DND-41 (cell line): Measurements from ENCODE around the gene RAPGEF2.
"Not testable (repeated sequence)": the region's sequence is repeated elsewhere in the genome, so short reads cannot be mapped to it uniquely, and the experiment has no call there.

Experiments
- ATAC-seq: fragments of 200-7000 bp; cut with Tn5 transposase; 3 replicates; pipeline ENCODE4 v1.9.1; 2021; ENCODE audit warnings: low read depth; ENCODE audit not compliant: insufficient read depth
- DNase-seq: peaks from one replicate; pipeline ENCODE4 v3.0.0-alpha.2; 2020
- H2AFZ ChIP-seq: 2 replicates; pipeline ENCODE4 v1.6.0; 2012; ENCODE audit warnings: low read depth, low read length
- H3K27ac ChIP-seq: 2 replicates; pipeline ENCODE4 v1.5.1; 2012; ENCODE audit warnings: low read length, inconsistent platforms
- H3K27me3 ChIP-seq: fragments of 200-600 bp; sonication (generic); 2 replicates; pipeline ENCODE4 v1.6.0; 2012; ENCODE audit warnings: low read length, mild to moderate bottlenecking, inconsistent platforms; ENCODE audit not compliant: insufficient read depth, poor library complexity
- H3K36me3 ChIP-seq: 2 replicates; pipeline ENCODE4 v1.5.1; 2012; ENCODE audit warnings: low read length, inconsistent platforms; ENCODE audit not compliant: insufficient read depth
- H3K4me1 ChIP-seq: 2 replicates; pipeline ENCODE4 v1.5.1; 2012; ENCODE audit warnings: mild to moderate bottlenecking, low read length; ENCODE audit not compliant: insufficient read depth
- H3K4me2 ChIP-seq: 2 replicates; pipeline ENCODE4 v1.6.0; 2012; ENCODE audit warnings: mild to moderate bottlenecking, moderate library complexity, low read length, inconsistent platforms; ENCODE audit not compliant: insufficient read depth
- H3K4me3 ChIP-seq, 2 experiments: fragments of 200-600 bp in 1 of 2; shearing (Covaris generic) in 1 of 2; 2 replicates each; pipeline ENCODE4 v1.5.1; 2012 to 2016; ENCODE audit warnings: inconsistent platforms in 2 of 2, low read length in 2 of 2, mild to moderate bottlenecking in 2 of 2, low read depth in 1 of 2, moderate library complexity in 1 of 2
- H3K79me2 ChIP-seq: 2 replicates; pipeline ENCODE4 v1.6.0; 2012; ENCODE audit warnings: low read length, inconsistent platforms; ENCODE audit not compliant: insufficient read depth
- H3K9ac ChIP-seq: 2 replicates; pipeline ENCODE4 v1.6.0; 2012; ENCODE audit warnings: low read depth, mild to moderate bottlenecking, inconsistent platforms, low read length, moderate library complexity
- H3K9me3 ChIP-seq: 2 replicates; pipeline ENCODE4 v1.5.1; 2012; ENCODE audit warnings: low read length, moderate library complexity, mild to moderate bottlenecking, inconsistent platforms; ENCODE audit not compliant: insufficient read depth, severe bottlenecking
- H4K20me1 ChIP-seq: 2 replicates; pipeline ENCODE4 v1.6.0; 2012; ENCODE audit warnings: low read length; ENCODE audit not compliant: insufficient read depth
- CTCF ChIP-seq: IDR thresholded peaks from 2 replicates; pipeline ENCODE4 v1.5.1; 2012; ENCODE audit warnings: borderline replicate concordance, low read length, moderate library complexity, mild to moderate bottlenecking; ENCODE audit not compliant: poor library complexity, severe bottlenecking; ENCODE audit errors: extremely low read depth
- EZH2 ChIP-seq: IDR thresholded peaks from 3 replicates; pipeline ENCODE4 v1.6.1; 2012; ENCODE audit warnings: borderline replicate concordance, low read depth, mild to moderate bottlenecking, moderate library complexity, low read length, inconsistent platforms; ENCODE audit not compliant: severe bottlenecking

RAPGEF2 gene

DNA sequence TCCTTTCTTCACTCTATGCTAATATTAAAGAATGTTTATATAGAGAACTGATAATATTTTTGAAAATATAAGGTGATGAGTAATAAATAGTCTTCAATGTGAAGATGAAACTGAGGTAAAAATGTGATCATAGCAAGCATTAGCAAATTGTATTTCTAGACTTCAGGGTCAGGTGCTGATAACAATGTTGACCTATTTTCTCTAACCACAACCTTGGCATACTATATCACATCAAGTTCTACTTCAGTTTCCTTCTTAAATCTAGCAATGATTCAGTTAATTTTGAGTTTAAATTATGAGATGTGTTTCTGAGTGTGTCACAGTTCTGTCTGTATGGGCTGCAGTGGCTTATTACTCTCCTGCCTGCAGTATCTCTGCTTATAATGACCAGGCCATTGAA, 209.4 kb downstream of the RAPGEF2 start:
- no peaks in the 10 kb centered on the region for H3K27me3 ChIP-seq
- no peaks in the 10 kb centered on the region for H3K79me2 ChIP-seq
- H3K4me1 ChIP-seq, result no peaks in the 10 kb centered on the region
- H3K27ac ChIP-seq, result no peak overlapping the region
- no peak for TF ChIP-seq EZH2
- TF ChIP-seq CTCF, result no peak
- H4K20me1 ChIP-seq, result no peaks in the 10 kb centered on the region
- ATAC-seq, result peak; percentile 37; the same call in 1 of the 3 replicates
- H2AFZ ChIP-seq, result no peak overlapping the region
- no peak overlapping the region for H3K4me3 ChIP-seq
- no peak overlapping the region for H3K9ac ChIP-seq
- DNase-seq, result no peak
- no peaks in the 10 kb centered on the region for H3K9me3 ChIP-seq
- peaks cover 13% of the 10 kb centered on the region for H3K36me3 ChIP-seq
- no peak overlapping the region for H3K4me2 ChIP-seq

DNA sequence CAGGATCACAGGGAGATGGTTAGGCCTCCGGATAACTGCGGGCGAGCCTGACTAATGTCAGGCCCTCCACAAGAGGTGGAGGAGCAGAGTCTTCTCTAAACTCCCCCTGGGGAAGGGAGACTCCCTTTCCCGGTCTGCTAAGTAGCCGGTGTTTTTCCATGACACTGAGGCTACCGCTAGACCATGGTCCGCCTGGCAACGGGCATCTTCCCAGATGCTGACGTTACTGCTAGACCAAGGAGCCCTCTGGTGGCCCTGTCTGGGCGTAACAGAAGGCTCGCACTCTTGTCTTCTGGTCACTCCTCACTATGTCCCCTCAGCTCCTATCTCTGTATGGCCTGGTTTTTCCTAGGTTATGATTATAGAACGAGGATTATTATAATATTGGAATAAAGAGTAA, 213.0 kb downstream of the RAPGEF2 start:
- not testable (repeated sequence) for H3K9me3 ChIP-seq, H3K4me3 ChIP-seq, H3K9ac ChIP-seq, DNase-seq, ATAC-seq, H3K79me2 ChIP-seq, H4K20me1 ChIP-seq, H3K4me1 ChIP-seq, H2AFZ ChIP-seq, H3K27ac ChIP-seq, H3K4me2 ChIP-seq, H3K27me3 ChIP-seq
- peaks cover 13% of the 10 kb centered on the region for H3K36me3 ChIP-seq

- Histone ChIP-seq H3K9me3 (no peaks in the 10 kb centered on the region), H3K36me3 (peaks cover 14% of the 10 kb centered on the region), H4K20me1 (no peaks in the 10 kb centered on the region), H2AFZ (no peak overlapping the region), H3K27ac (no peak overlapping the region), H3K27me3 (no peaks in the 10 kb centered on the region), H3K9ac (no peak overlapping the region), H3K4me3 (no peak overlapping the region), H3K4me2 (no peak overlapping the region), H3K79me2 (no peaks in the 10 kb centered on the region), H3K4me1 (no peaks in the 10 kb centered on the region)
- no peak for ATAC-seq
- no peak for TF ChIP-seq EZH2
- TF ChIP-seq CTCF, result no peak
- DNase-seq, result no peak
Observed at GRCh38 chr4:159317203-159317602, 214.3 kb downstream of the RAPGEF2 start.

DNA sequence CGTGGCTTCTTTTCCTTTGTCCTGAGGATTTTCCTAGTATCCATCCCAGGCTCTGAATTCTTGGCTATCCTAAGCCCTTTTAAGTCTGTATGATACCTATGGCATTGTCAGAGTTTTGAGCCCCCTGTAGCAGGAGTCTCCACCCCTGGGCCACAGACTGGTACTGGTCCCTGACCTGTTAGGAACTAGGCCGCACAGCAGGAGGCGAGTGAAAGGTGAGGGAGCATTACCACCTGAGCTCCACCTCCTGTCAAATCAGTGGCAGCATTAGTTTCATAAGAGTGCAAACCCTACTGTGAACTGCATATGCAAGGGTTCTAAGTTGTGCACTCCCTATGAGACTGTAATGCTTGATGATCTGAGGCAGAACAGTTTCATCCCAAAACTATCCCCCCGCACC, 216.1 kb downstream of the RAPGEF2 start:
- Histone ChIP-seq H3K4me3 (no peak overlapping the region), H3K36me3 (peaks cover 20% of the 10 kb centered on the region), H3K79me2 (no peaks in the 10 kb centered on the region), H2AFZ (no peak overlapping the region), H3K27me3 (no peaks in the 10 kb centered on the region), H3K9ac (no peak overlapping the region), H3K4me1 (no peaks in the 10 kb centered on the region), H3K4me2 (no peak overlapping the region), H4K20me1 (no peaks in the 10 kb centered on the region), H3K9me3 (no peaks in the 10 kb centered on the region), H3K27ac (no peak overlapping the region)
- TF ChIP-seq EZH2, result no peak
- TF ChIP-seq CTCF, result no peak
- DNase-seq (no peak), ATAC-seq (no peak)
